ENCODE data around the gene HNRNPUL1. TPM values are rescaled to one million over a fixed set of nuclear protein-coding genes. Genes with fewer than 3 reads are reported as not detected.
"Not testable (repeated sequence)": the region's sequence is repeated elsewhere in the genome, so short reads cannot be mapped to it uniquely, and the experiment has no call there.

The HNRNPUL1 gene
- total RNA-seq, 2 donors from 2014 or later, result 324 to 357 TPM

DNA sequence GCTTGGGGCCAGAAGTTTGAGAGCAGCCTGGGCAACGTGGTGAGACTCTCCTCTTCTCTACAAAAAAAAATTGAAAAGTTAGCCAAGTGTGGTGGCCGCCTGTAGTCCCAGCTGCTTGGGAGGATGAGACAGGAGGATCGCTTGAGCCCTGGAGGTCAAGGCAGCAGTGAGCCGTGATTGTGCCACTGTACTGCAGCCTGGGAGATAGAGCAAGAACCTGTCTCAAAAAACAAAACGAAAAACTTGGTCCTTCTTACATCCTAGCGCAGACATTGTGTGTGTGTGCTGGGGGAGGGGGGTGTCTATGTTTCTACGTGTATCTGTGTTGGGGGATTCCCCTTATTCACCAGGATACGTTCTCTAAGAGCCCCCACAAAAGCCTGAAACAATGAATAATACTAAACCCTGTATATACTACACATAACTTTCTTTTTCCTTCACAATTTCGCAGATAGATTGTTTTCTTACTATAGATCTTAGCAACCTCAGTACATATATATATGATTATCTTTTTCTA lies 37.2 kb upstream of the HNRNPUL1 start:
- no peak for ATAC-seq (replicated peaks)
- Mint-ChIP-seq H3K4me3 (peak overlapping the region; percentile 85), H3K4me1 (peaks cover 15% of the 10 kb centered on the region), H3K27ac (peak overlapping the region; percentile 82), H3K27me3 (peaks cover 4% of the 10 kb centered on the region), H3K9me3 (no peaks in the 10 kb centered on the region), H3K36me3 (ENCODE audit: low read depth) (peaks cover 5% of the 10 kb centered on the region)

- no peak overlapping the region for H3K27ac Mint-ChIP-seq
- ATAC-seq (replicated peaks), result no peak
- no peaks in the 10 kb centered on the region for H3K27me3 Mint-ChIP-seq
- H3K4me1 Mint-ChIP-seq, result peaks cover 15% of the 10 kb centered on the region
- no peaks in the 10 kb centered on the region for H3K9me3 Mint-ChIP-seq
- no peak overlapping the region for H3K4me3 Mint-ChIP-seq
- peaks cover 5% of the 10 kb centered on the region for H3K36me3 Mint-ChIP-seq (ENCODE audit: low read depth)
These were observed 35.7 kb upstream of the HNRNPUL1 start for GRCh38 chr19:41228486-41228885.

GRCh38 chr19:41229338-41229737 lies 34.8 kb upstream of the HNRNPUL1 start:
- H3K36me3 Mint-ChIP-seq (ENCODE audit: low read depth); H3K9me3 Mint-ChIP-seq; ATAC-seq (replicated peaks); H3K27ac Mint-ChIP-seq; H3K4me1 Mint-ChIP-seq; H3K4me3 Mint-ChIP-seq; H3K27me3 Mint-ChIP-seq: not testable (repeated sequence)

- H3K4me1 Mint-ChIP-seq, result peaks cover 7% of the 10 kb centered on the region
- no peak overlapping the region for H3K27ac Mint-ChIP-seq
- peaks cover 5% of the 10 kb centered on the region for H3K36me3 Mint-ChIP-seq (ENCODE audit: low read depth)
- H3K9me3 Mint-ChIP-seq, result no peaks in the 10 kb centered on the region
- ATAC-seq (replicated peaks), result no peak
- H3K4me3 Mint-ChIP-seq, result no peak overlapping the region
- H3K27me3 Mint-ChIP-seq, result no peaks in the 10 kb centered on the region
These were observed 33.9 kb upstream of the HNRNPUL1 start for GRCh38 chr19:41230067-41230857.

DNA sequence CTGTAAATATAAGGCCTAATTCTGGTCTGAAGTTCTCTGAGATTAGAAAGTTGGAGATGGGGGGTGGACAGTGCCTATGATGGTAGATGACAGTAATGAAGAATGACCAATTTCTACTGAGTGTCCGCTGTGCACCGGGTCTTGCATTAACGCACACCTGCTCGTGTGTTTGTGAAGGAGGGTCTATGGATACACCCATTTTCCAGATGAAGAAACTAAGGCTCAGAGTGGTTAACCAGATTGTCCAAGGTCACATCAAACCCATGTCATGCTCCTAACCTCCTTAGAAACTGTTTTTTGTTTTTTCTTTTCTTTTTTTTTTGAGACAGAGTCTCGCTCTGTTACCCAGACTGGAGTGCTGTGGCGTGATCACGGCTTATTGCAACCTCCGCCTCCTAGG lies 31.5 kb upstream of the HNRNPUL1 start:
- Mint-ChIP-seq H3K36me3 (ENCODE audit: low read depth) (no peaks in the 10 kb centered on the region), H3K4me3 (no peak overlapping the region), H3K4me1 (no peaks in the 10 kb centered on the region), H3K27ac (no peak overlapping the region), H3K9me3 (no peaks in the 10 kb centered on the region), H3K27me3 (no peaks in the 10 kb centered on the region)
- ATAC-seq (replicated peaks), result no peak

DNA sequence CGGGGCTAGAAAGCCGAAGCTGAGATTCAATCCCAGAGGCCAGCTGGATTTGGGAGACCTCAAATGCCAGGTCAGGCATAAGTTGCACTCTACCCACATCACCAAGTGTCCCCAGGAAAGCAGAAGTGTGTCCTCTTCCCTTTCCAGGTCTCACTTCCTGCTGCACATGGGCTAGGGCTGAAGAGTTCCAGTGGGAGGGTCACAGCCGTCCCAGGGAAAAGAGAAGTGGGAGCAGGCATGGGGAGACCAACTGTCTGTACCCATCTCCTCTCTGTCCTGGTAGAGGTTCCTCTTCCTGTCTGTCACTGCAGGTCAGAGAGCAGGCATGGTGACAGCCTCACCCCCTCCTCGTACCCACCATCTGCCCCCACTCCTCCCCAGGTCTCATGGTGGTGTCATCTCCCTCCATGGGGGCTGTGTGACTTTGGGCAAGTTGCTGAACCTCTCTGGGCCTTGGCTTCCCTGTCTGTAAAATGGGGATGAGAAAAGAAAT lies 30.4 kb upstream of the HNRNPUL1 start:
- Mint-ChIP-seq H3K27me3 (peaks cover 5% of the 10 kb centered on the region), H3K4me3 (no peak overlapping the region), H3K27ac (no peak overlapping the region), H3K9me3 (no peaks in the 10 kb centered on the region), H3K4me1 (no peaks in the 10 kb centered on the region), H3K36me3 (ENCODE audit: low read depth) (no peaks in the 10 kb centered on the region)
- no peak for ATAC-seq (replicated peaks)

DNA sequence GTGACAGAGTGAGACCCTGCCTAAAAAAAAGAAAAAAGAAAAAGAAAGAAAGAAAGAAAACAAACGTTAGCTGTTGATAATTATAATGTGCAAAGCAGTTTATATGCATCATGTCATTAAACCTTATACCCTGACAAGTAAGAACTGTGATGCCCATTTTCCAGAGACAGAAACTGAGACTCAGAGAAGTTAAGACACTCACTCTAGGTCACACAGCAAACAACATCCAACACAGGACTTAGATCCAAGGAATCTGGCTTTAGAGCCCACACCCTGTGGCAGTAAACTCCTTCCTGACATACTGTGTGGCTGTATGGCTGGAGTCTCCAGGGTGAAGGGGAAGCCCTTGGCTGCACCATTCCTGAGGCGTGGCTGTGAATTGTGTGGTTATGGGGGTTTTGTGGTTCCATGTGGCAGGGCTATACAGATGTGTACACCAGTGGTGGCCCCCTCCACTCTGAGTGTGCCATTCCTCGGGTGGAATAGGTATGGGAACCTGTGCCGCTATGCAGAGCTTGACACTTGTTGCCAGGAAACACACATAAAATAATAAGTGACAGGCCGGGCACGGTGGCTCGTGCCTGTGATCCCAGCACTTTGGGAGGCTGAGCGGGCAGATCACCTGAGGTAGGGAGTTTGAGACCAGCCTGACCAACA lies 29.5 kb upstream of the HNRNPUL1 start:
- no peak overlapping the region for H3K4me3 Mint-ChIP-seq
- peaks cover 6% of the 10 kb centered on the region for H3K27me3 Mint-ChIP-seq
- no peaks in the 10 kb centered on the region for H3K36me3 Mint-ChIP-seq (ENCODE audit: low read depth)
- H3K9me3 Mint-ChIP-seq, result no peaks in the 10 kb centered on the region
- no peak for ATAC-seq (replicated peaks)
- no peaks in the 10 kb centered on the region for H3K4me1 Mint-ChIP-seq
- H3K27ac Mint-ChIP-seq, result no peak overlapping the region

DNA sequence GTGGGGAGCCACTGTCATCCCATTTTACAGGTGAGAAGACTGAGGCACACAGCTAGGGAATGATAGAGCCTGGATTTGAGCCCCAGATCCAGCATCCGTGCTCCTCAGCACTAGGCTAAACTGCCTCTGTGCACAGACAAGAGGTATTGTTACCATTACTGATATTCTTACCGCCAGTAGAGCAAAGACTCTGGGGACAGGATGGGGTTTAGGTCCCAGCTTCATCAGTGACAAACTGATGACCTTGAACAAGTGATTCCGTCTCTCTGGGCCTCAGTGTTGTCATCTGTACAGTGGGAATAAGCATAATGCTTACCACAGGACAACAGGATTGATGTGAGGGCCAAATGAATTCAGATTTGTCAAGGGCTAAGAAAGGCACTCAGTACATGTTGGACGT lies 28.7 kb upstream of the HNRNPUL1 start:
- no peak overlapping the region for H3K27ac Mint-ChIP-seq
- no peaks in the 10 kb centered on the region for H3K4me1 Mint-ChIP-seq
- peaks cover 6% of the 10 kb centered on the region for H3K27me3 Mint-ChIP-seq
- H3K4me3 Mint-ChIP-seq, result no peak overlapping the region
- H3K36me3 Mint-ChIP-seq (ENCODE audit: low read depth), result no peaks in the 10 kb centered on the region
- H3K9me3 Mint-ChIP-seq, result no peaks in the 10 kb centered on the region
- no peak for ATAC-seq (replicated peaks)

GRCh38 chr19:41238244-41238643 lies 25.9 kb upstream of the HNRNPUL1 start:
- H3K4me3 Mint-ChIP-seq, result no peak overlapping the region
- H3K27me3 Mint-ChIP-seq, result peaks cover 6% of the 10 kb centered on the region
- no peaks in the 10 kb centered on the region for H3K9me3 Mint-ChIP-seq
- no peaks in the 10 kb centered on the region for H3K36me3 Mint-ChIP-seq (ENCODE audit: low read depth)
- H3K27ac Mint-ChIP-seq, result no peak overlapping the region
- no peaks in the 10 kb centered on the region for H3K4me1 Mint-ChIP-seq
- ATAC-seq (replicated peaks), result no peak

DNA sequence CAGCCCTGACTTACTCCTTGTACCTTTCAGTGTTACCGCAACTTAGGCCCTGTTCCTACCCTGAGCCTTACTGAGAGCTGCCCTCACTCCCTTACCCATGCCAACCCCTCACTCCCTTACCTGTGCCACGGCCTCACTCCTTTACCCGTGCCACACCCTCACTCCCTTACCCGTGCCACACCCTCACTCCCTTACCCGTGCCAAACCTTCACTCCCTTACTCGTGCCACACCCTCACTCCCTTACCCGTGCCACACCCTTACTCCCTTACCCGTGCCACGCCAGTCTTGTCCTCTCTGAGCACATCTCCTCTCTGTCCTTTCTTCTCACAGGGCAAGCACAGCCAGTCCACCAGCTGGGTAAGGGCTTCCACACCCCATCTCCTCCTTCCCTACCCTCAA lies 24.8 kb upstream of the HNRNPUL1 start:
- no peaks in the 10 kb centered on the region for H3K4me1 Mint-ChIP-seq
- no peaks in the 10 kb centered on the region for H3K36me3 Mint-ChIP-seq (ENCODE audit: low read depth)
- no peak overlapping the region for H3K27ac Mint-ChIP-seq
- no peak for ATAC-seq (replicated peaks)
- H3K4me3 Mint-ChIP-seq, result no peak overlapping the region
- no peaks in the 10 kb centered on the region for H3K9me3 Mint-ChIP-seq
- peaks cover 6% of the 10 kb centered on the region for H3K27me3 Mint-ChIP-seq

GRCh38 chr19:41239961-41240574 lies 24.1 kb upstream of the HNRNPUL1 start:
- no peak overlapping the region for H3K4me3 Mint-ChIP-seq
- H3K9me3 Mint-ChIP-seq, result no peaks in the 10 kb centered on the region
- H3K4me1 Mint-ChIP-seq, result no peaks in the 10 kb centered on the region
- no peak for ATAC-seq (replicated peaks)
- no peaks in the 10 kb centered on the region for H3K36me3 Mint-ChIP-seq (ENCODE audit: low read depth)
- H3K27ac Mint-ChIP-seq, result no peak overlapping the region
- H3K27me3 Mint-ChIP-seq, result peaks cover 6% of the 10 kb centered on the region

GRCh38 chr19:41241859-41242258 lies 22.3 kb upstream of the HNRNPUL1 start:
- Mint-ChIP-seq H3K4me1 (no peaks in the 10 kb centered on the region), H3K4me3 (no peak overlapping the region), H3K27ac (no peak overlapping the region), H3K36me3 (ENCODE audit: low read depth) (no peaks in the 10 kb centered on the region), H3K9me3 (no peaks in the 10 kb centered on the region), H3K27me3 (peaks cover 6% of the 10 kb centered on the region)
- ATAC-seq (replicated peaks), result no peak

- ATAC-seq (replicated peaks), result no peak
- Mint-ChIP-seq H3K9me3 (no peaks in the 10 kb centered on the region), H3K36me3 (ENCODE audit: low read depth) (no peaks in the 10 kb centered on the region), H3K4me3 (no peak overlapping the region), H3K27ac (no peak overlapping the region), H3K27me3 (no peaks in the 10 kb centered on the region), H3K4me1 (no peaks in the 10 kb centered on the region)
These were observed 20.1 kb upstream of the HNRNPUL1 start for GRCh38 chr19:41244117-41244516.

GRCh38 chr19:41245843-41246242 lies 18.3 kb upstream of the HNRNPUL1 start:
- no peak overlapping the region for H3K4me3 Mint-ChIP-seq
- H3K27me3 Mint-ChIP-seq, result no peaks in the 10 kb centered on the region
- ATAC-seq (replicated peaks), result no peak
- H3K9me3 Mint-ChIP-seq, result no peaks in the 10 kb centered on the region
- no peaks in the 10 kb centered on the region for H3K4me1 Mint-ChIP-seq
- no peak overlapping the region for H3K27ac Mint-ChIP-seq
- no peaks in the 10 kb centered on the region for H3K36me3 Mint-ChIP-seq (ENCODE audit: low read depth)

DNA sequence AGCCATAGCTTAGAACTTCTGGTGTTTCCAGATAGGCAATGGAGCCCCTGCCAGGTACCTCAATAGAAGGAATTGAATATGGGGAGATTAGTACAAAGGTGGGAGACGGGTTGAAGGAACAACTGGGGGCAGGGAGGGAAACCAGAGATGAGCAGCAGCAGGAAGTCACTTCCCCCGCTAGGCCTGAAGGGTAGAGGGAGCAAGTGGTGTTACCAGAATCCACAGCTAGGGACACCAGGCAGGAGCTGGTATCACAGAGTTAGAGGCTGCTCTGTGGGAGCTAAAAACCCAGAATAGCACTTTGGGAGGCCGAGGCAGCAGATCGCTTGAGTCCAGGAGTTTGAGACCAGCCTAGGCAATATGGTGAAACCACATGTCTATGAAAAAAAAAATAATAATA lies 15.3 kb upstream of the HNRNPUL1 start:
- no peaks in the 10 kb centered on the region for H3K9me3 Mint-ChIP-seq
- no peak for ATAC-seq (replicated peaks)
- no peak overlapping the region for H3K4me3 Mint-ChIP-seq
- peaks cover 3% of the 10 kb centered on the region for H3K27me3 Mint-ChIP-seq
- H3K27ac Mint-ChIP-seq, result peak overlapping the region; percentile 38
- no peaks in the 10 kb centered on the region for H3K36me3 Mint-ChIP-seq (ENCODE audit: low read depth)
- H3K4me1 Mint-ChIP-seq, result no peaks in the 10 kb centered on the region

Measured in activated T-helper 17 cell treated with anti-CD3 and anti-CD28 coated beads, Interleukin-2, amount 50 U/mL, for 72 hours (primary cell).